Stimulated activated CD4-positive, alpha-beta T cell treated with anti-CD3 and anti-CD28 coated beads, Interleukin-1b, Interleukin-23, amount 100 ng/mL, for 4 hours (primary cell): ENCODE measurements around the gene TSSK6.

Source experiments
- DNase-seq, 2 donors: peaks; one replicate each; pipeline ENCODE4 v3.0.0-alpha.2; 2020; ENCODE audit warnings: low read depth in 2 of 2

TSSK6 gene

DNA sequence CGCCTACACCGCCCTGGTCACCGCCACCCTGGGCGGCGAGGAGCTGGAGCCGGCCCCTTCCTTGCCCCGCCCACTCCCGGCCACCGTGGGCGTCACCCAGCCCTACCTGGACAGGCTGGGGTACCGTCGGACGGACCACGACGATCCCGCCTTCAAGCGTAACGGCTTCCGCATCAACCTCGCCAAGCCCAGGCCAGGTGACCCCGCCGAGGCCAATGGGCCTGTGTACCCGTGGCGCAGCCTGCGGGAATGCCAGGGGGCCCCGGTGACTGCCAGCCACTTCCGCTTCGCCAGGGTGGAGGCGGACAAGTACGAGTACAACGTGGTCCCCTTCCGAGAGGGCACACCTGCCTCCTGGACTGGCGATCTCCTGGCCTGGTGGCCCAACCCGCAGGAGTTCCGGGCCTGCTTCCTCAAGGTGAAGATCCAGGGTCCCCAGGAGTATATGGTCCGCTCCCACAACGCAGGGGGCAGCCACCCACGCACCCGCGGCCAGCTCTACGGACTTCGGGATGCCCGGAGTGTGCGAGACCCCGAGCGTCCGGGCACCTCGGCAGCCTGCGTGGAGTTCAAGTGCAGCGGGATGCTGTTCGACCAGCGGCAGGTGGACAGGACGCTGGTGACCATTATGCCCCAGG lies 29.7 kb upstream of the TSSK6 start:
- DNase-seq = no peak

DNA sequence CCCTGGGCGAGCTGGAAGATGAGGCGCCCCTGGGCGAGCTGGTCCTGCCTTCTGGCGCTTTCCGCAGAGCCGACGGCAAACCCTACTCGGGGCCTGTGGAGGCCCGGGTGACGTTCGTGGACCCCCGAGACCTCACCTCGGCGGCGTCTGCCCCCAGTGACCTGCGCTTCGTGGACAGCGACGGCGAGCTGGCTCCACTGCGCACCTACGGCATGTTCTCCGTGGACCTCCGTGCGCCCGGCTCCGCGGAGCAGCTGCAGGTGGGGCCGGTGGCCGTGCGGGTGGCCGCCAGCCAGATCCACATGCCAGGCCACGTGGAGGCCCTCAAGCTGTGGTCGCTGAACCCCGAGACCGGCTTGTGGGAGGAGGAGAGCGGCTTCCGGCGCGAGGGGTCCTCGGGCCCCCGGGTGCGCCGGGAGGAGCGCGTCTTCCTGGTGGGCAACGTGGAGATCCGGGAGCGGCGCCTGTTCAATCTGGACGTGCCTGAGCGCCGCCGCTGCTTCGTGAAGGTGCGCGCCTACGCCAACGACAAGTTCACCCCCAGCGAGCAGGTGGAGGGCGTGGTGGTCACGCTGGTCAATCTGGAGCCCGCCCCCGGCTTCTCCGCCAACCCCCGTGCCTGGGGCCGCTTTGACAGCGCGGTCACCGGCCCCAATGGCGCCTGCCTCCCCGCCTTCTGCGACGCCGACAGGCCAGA lies 29.1 kb upstream of the TSSK6 start:
- DNase-seq = no peak

DNA sequence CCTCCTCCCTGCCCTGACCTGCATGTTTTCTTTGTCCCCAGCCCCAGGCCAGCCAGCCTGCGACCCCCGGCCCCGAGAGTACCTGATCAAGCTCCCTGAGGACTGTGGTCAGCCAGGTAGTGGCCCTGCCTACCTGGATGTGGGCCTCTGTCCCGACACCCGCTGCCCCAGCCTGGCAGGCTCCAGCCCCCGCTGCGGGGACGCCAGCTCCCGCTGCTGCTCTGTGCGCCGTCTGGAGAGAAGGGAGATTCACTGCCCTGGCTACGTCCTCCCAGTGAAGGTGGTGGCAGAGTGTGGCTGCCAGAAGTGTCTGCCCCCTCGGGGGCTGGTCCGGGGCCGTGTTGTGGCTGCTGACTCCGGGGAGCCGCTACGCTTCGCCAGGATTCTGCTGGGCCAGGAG lies 28.3 kb upstream of the TSSK6 start:
- DNase-seq = no peak

DNA sequence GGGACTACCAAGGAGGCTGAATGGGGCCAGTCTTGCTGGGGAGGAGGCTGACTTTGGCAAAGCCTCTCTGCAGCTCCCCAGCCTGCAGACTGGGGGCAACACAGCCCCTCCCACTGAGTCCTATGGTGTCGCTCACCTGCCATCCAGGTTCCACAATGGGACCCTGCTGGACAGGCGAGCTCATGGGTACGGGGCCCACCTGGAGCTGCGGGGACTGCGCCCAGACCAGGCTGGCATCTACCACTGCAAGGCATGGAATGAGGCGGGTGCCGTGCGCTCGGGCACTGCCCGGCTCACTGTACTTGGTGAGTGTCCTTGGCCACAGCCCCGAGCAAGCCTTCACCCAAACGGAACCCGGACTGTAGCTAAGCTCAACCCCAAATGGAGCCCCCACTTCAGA lies 27.8 kb upstream of the TSSK6 start:
- no peak for DNase-seq

DNA sequence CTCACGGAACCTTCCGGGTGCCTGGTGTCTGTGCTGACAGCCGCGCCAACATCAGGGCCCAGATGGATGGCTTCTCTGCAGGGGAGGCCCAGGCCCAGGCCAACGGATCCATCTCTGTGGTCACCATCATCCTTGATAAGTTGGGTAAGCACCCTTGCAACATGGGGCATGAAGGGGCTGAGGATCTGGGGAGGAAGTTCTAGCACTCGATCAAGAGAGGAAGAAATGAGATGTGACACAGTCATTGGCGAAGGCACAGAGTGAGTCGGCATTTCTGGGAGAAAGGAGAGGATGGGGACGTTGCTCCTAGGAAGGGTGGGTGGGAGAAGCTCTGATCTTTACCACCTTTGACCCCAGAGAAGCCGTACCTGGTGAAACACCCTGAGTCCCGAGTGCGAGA lies 27.2 kb upstream of the TSSK6 start:
- DNase-seq = no peak

DNA sequence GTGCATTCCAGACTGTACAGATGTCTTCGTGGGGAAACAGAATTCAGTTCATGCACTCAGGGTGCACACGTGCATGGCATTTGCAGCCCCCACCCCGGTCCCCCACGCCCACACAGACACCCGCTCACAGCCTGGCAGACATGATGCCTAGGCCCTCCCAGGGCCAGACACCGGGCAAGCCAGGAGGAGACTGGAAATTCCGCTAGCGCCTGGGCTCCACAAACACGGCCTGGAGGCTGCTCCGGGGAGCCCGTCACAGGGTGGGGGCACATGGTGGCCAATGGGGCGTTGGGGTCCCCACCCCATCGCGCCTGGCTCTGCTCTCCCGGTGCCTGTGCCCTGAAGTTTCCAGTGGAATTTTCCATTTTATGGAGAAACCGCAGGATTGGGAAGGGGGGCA lies 26.3 kb upstream of the TSSK6 start:
- DNase-seq = no peak

DNA sequence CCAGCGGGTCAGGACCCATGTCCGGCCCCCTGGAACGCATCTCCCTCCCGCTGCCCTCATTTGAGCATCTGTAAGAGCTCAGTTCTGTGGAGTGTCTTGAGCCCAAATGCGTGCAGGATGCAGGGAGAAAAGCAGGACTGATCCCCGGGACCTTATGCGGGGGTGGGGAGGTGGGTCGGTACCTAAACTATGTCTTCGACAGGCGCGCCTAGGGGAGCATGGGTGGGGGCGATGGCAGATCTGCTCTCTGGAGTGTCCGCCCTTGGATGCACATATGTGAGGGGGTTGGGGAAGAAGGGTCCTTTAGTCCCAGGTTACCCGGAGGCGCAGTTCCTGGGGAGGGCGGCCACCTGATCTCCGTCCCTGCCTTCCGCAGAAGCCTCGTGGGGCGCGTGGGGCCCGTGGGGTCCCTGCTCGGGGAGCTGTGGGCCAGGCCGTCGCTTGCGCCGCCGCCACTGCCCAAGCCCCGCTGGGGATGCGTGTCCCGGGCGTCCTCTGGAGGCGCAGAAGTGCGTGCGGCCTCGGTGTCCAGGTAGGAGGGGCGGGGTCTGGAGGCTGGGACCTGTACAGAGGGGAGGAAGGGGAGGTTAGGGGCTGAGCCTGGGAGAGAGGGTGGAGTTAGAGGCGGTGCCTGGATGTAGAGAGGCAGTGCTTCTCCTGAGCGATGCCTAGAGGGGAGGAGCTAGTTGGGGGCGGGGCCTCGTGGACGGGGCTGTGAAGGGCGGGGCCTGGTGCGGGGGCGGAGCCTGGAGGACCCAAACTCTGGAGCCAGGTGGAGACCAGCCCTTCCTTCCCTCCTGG lies 25.6 kb upstream of the TSSK6 start:
- peak; percentile 67 to 71 for DNase-seq

DNA sequence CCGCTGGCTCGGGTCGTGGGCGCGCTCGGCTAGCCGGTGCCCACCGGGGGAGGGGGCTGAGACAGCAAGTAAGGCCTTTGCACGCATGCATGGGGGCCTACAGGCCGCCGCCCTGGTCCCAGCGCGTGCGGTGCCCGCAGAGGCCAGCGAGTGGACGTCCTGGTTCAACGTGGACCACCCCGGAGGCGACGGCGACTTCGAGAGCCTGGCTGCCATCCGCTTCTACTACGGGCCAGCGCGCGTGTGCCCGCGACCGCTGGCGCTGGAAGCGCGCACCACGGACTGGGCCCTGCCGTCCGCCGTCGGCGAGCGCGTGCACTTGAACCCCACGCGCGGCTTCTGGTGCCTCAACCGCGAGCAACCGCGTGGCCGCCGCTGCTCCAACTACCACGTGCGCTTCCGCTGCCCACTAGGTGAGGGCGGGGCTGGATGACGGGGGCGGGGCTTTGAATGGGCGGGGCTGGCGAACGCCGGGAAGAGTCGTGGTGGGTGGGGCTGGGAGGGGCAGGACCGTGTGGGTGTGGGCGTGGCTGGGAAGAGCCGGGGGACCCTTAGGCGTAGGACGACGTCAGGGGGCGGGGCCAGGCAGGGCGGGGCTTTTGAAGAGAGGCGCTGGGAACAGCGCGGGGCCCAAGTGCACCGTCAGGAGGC lies 24.8 kb upstream of the TSSK6 start:
- DNase-seq = peak; percentile 61 to 68

DNA sequence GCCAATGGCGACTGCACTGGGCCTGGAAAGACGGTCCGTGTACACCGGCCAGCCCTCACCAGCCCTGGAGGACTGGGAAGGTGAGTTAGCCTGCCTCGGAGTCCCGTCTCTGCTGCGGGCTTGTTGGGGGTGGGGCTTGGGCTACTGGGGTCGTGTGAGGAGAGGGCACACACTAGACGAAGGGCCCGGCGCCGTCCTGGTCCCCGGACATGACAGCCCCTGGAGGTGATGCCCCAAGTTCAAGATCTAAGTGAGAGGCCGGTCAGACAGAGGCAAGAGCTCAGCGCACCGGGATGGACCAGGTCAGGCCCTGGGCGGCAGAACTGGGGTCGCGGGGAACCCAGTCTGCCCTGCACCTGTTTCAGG lies 24.3 kb upstream of the TSSK6 start:
- DNase-seq = no peak

DNA sequence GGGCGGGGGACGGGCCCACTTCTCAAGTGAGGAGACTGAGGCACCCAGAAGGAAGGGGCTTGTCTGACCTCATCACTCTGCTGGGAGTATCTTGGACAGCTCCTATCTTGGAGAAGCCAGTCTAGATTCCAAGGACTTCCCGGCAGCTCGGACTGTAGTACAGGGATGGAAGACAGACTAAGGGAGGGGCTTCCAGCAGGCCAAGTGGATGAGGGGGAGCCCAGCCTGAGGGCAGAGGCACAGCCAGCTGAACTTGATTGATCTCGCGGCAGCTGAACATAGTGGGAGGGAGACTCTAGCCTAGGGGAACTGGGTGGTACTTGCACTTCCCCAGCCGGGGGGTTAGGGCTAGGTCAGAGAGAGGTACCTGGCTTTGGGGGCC lies 23.4 kb upstream of the TSSK6 start:
- no peak for DNase-seq

DNA sequence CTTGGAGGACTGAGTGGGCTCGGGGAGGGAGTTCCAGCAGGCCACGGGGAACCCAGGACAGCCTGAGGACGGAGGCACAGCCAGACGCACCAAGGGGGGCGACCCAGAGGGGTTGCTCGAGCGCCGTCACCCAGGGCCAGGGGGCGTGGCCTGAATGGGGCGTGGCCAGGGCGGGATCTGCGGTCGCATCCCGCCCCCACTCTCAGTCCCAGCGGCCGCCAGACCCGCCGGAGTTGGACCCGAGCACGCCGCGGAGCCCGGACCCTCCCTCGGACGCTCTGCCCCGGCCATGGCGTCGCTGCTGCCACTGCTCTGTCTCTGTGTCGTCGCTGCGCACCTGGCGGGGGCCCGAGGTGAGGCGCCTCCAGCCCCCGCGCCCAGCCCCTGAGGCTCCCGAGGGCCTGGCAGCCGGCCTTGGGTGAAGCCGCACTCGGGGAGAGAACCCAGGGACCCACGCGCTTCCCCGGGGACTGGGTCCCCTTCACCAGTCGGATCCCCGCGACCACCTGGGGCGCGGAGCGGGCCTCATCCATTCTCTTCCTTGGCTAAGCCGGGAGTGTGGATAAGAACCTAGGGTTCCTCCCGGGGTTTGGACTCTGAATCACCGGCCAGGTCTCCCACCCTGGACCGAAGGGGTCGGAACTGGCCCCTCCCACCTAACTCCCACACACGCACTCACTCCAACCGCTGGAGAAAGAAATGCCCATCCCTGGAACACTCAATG lies 22.9 kb upstream of the TSSK6 start, which contains the start of gene CILP2:
Gene CILP2 (plus strand): TSS at position 205 of the 724 bp plus-strand sequence. CDS start 85 bp downstream, at position 290.
- peak in 1 of 2 donors; percentile 42 for DNase-seq

DNA sequence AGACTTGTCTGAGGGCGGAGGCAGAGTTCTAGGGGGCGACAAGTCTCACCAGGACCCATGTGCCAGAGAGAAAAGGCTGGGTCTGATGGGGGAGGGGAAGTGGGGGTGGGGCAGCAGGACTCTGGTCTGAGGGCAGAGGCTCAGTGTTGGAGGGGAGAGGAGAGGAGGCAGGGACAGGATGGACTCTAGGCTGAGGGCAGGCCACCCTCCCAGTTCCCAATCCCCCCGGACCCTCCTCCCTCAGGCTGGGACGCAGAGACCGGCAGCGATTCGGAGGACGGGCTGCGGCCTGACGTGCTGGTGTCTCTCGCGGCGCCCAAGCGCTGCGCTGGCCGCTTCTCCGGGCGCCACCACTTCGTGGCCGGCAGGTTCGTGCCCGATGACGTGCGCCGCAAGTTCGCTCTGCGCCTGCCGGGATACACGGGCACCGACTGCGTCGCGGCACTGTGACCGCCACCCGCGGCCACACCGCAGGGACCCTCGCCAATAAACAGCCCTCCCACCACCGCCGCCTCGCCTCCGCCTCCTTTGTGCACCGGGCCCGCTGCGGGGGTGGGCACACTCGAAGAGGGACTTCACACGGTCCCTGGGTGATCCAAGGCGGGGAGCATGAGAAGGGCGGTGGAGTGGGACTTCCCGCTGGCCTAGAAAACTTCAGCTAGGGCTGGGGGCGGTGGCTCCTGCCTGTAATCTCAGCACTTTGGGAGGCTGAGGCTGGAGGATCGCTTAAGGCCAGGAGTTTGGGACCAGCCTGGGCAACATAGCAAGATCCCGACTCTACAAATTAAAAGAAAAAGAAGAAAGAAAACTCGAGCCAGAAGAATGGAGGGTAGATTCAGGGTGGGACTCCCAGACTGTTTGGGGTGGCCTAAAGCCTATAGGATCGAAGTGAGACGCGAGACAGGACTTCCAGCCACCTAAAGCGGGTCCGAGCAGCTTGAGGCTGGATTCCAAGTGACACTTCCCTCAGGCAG lies 22.0 kb upstream of the TSSK6 start:
- DNase-seq = no peak

DNA sequence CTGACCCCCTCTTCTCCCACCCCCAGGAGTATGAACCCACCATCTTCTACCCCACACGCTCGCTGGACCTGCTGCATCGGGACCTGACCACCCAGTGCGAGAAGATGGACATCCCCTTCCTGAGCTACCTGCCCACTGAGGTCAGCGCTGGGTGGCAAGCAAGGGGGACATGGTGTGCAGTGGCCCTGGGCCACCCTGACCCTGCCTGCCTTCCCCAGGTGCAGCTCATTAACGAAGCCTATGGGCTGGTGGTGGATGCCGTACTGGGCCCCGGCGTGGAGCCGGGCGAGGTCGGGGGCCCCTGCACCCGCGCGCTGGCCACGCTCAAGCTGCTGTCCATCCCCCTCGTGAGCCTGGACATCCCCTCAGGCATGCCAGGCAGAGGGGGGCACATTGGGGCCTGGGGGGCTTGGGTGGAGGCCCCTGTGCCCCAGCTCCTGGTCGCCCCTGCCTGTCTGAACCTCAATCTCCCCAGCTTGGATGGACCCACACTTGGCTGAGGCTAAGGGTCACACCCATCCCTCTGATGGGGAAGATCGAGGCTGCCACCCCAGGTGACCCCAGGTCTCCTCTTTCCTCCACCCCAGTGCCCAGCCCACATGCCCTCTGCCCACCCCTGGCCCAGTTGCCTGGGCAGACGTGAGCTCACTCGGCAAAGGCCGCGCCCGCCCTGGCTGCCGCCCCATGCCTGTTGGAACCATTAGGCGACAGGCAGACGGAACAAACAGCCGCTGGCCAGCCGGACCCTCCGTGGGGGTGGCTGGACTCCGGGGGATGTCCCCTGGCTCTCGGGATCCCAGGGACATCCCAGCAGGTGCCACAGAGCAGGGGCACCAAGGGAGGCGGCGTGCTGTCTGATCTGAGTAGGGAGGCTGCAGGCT lies 20.2 kb upstream of the TSSK6 start:
- no peak for DNase-seq

DNA sequence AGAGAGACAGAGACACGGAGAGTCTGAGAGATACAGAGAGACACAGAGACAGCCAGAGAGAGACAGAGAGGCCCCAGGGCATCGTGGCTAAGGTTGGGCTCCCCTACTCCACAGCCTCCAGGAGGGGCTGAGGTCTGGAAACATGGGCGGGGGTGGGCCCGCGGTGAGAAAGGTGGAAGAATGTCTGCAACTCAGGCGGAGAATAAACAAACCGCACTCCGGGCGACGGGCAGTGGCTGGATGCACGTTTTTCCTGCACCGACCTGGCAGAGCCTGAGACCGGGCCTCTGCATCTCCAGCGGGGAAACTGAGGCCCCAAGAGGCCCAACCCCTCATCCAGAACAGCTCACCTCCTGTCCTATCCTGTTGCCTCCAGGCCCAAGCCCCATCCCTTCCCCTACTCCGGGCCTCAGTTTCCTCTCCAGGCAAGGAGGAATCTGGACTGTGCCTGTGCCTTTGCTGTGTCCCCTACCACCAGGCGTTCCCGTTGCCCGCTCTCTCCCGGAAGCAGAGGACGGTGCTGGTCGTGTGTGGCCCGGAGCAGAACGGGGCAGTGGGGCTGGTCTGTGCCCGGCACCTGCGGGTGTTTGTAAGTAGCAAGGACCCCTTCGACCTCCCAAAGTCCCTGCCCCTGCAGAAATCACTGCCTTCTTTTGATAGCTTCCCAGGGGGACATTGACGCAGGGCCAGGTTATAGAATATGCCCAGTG lies 19.4 kb upstream of the TSSK6 start:
- no peak for DNase-seq

DNA sequence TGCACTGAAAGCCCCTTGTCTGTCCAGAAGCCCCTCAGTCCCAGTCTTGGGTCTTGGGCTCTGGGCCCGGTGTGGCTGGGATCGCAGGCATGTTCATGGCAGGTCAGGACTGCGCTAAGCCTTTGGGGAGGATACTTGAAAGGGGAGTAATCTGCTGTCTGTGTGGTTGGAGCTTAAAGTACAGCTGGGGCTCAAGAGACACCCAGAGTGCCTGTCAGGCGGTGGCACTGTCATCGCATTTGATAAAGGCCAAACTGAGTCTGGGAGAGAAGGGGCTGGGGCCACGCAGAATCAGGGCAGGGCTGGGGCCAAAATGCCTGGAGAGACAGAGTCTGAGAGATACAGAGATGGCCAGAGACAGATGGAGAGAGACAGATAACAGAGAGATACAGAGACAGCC lies 18.5 kb upstream of the TSSK6 start:
- DNase-seq = no peak

DNA sequence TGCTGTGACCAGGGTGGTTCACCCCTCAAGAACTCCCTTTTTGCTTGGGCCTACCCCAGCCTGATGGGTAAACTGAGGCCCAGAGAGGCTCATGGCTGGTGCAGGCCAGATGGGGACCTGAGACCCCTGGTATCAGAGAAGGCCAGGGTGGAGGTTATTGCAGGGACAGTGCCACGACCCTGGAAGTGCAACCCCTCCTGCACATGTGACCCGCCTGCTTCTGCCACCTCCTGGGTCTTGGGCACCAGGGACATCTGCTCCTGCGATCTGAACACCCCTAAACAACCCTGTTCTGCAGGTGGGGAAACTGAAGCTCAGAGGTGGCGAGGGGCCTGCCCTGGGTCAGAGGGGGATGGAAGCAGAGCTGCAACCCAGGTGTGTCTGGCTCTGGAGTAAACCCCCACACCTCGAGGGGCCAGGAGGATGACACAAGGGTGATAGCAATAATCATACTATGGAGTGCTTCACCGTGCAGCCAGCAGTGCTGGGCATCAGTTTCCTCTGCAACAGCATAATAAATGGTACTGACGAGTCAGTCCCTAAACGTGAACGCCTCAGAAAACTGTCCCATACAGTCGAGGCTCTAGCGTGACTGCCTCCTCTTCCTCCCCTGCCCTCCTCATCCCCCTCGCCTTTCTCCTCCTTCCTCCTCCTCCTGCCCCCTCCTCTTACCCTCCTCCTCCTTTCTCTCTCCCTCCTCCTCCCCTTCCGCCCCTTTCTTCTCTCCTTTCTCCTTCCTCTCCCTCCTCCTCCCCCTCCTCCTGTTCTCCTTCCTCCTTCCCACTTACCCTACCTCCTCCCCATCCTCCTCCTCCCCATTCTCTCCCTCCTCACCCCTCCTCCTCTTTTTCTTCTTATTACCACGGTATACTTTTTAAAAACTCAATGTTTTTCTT lies 17.7 kb upstream of the TSSK6 start:
- DNase-seq = no peak

DNA sequence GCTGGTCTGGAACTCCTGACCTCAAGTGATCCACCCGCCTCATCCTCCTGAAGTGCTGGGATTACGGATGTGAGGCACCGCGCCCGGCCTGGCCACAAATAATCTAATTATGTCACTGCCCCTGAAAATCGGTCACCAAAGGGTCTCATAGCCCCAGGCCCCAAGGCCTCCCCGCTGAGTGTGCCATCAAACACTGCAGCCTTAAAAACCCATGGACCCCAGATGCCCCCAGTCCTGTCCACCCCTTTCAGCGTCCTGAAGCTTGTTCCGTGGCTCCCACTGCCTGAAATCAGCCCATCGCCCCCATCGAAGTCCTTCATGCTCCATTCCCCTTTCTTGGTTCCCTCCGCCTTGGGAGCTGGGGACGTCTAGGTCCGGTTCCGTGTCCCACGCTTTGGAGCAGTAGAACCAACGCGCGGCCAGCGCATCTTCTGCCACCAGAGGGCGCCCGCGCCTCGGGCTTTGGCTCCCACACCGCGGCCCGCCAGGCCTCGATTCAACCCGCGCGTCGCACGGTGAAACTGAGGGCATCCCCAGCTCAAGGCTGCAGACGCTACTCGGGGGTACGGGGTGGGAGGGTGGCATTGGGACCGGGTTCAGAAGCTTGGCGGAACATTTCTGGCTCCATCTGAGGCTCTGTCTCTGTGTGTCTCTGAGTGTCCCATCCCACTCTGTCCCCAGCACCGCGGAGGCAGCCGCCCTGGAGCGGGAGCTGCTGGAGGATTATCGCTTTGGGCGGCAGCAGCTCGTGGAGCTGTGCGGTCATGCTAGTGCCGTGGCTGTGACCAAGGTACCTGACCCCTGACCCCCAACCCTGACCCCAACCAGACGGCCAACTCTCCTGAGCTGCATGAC lies 16.8 kb upstream of the TSSK6 start:
- peak; percentile 88 to 90 for DNase-seq
